ENCODE measurements around the gene ZMYND10. TPM values are rescaled to one million over a fixed set of nuclear protein-coding genes. Genes with fewer than 3 reads are reported as not detected.

Gene ZMYND10
- total and polyA plus RNA-seq, 2 experiments from 2014 or later: 0.61 to 1.5 TPM

GRCh38 chr3:50294089-50294488, 51.4 kb downstream of the ZMYND10 start:
- Histone ChIP-seq H3K79me2 (ENCODE audit: insufficient read depth) (peaks cover 28% of the 10 kb centered on the region), H3K27ac (no peak overlapping the region), H3K4me3 (no peak overlapping the region), H3F3A (ENCODE audit: insufficient read depth) (no peaks in the 10 kb centered on the region), H3K4me2 (ENCODE audit: unreplicated experiment) (no peak overlapping the region), H3K27me3 (replicated peaks; ENCODE audit: insufficient read depth) (no peaks in the 10 kb centered on the region), H3K9ac (no peak overlapping the region), H3K9me3 (ENCODE audit: low read depth) (no peaks in the 10 kb centered on the region), H3K4me1 (ENCODE audit: insufficient read depth) (peaks cover 5% of the 10 kb centered on the region), H3K9me2 (ENCODE audit: insufficient read depth) (no peaks in the 10 kb centered on the region), H4K20me1 (ENCODE audit: insufficient read depth) (no peaks in the 10 kb centered on the region), H3K36me3 (ENCODE audit: low read depth) (no peaks in the 10 kb centered on the region; the same call in 1 of the 2 replicates), H2AFZ (no peak overlapping the region)
- DNase-seq: no peak
- no peak for TF ChIP-seq EZH2phosphoT487 (IDR thresholded peaks at IDR 0.05; ENCODE audit: insufficient read depth, low read depth)
- TF ChIP-seq EZH2 (IDR thresholded peaks at IDR 0.05; ENCODE audit: insufficient read depth, poor library complexity, severe bottlenecking): no peak
- 80 to 90% methylated on average over 4 of the region's 4 CpGs for WGBS, 2 experiments (ENCODE audit: low coverage in 1 of 2, low lambda C conversion rate in 2 of 2, missing lambda C conversion rate in 2 of 2)
- in situ Hi-C loops (cut with MboI): no loop called here

- Histone ChIP-seq H3K27ac (peak overlapping the region; percentile 63), H2AFZ (peak overlapping the region; percentile 82), H3K36me3 (ENCODE audit: low read depth) (no peaks in the 10 kb centered on the region; the same call in 1 of the 2 replicates), H3K4me3 (peak overlapping the region; percentile 63; the same call in 1 of the 2 replicates), H3K4me2 (ENCODE audit: unreplicated experiment) (peak overlapping the region; percentile 83), H3K9me3 (ENCODE audit: low read depth) (no peaks in the 10 kb centered on the region), H3K9me2 (ENCODE audit: insufficient read depth) (no peaks in the 10 kb centered on the region), H3F3A (ENCODE audit: insufficient read depth) (no peaks in the 10 kb centered on the region), H3K79me2 (ENCODE audit: insufficient read depth) (peaks cover 28% of the 10 kb centered on the region), H3K4me1 (ENCODE audit: insufficient read depth) (peaks cover 5% of the 10 kb centered on the region), H3K27me3 (replicated peaks; ENCODE audit: insufficient read depth) (no peaks in the 10 kb centered on the region), H4K20me1 (ENCODE audit: insufficient read depth) (no peaks in the 10 kb centered on the region), H3K9ac (peak overlapping the region; percentile 66)
- no peak for DNase-seq
- in situ Hi-C loops (cut with MboI): no loop called here
- TF ChIP-seq EZH2phosphoT487 (IDR thresholded peaks at IDR 0.05; ENCODE audit: insufficient read depth, low read depth) (no peak), EZH2 (IDR thresholded peaks at IDR 0.05; ENCODE audit: insufficient read depth, poor library complexity, severe bottlenecking) (no peak)
- WGBS, 2 experiments (ENCODE audit: low coverage in 1 of 2, low lambda C conversion rate in 2 of 2, missing lambda C conversion rate in 2 of 2): 44 to 70% methylated on average over 8 to 12 of the region's 12 CpGs
These were observed 52.3 kb downstream of the ZMYND10 start for GRCh38 chr3:50293079-50293801.

- peaks cover 5% of the 10 kb centered on the region; the same call in 1 of the 2 replicates for H3K4me1 ChIP-seq (ENCODE audit: insufficient read depth)
- no peaks in the 10 kb centered on the region for H3K9me2 ChIP-seq (ENCODE audit: insufficient read depth)
- peak within 1 kb of the TSS; percentile 63 for H3K27ac ChIP-seq
- H2AFZ ChIP-seq: peak within 1 kb of the TSS; percentile 82
- peaks cover 28% of the 10 kb centered on the region for H3K79me2 ChIP-seq (ENCODE audit: insufficient read depth)
- H3K4me3 ChIP-seq: peak within 1 kb of the TSS; percentile 78
- in situ Hi-C loops (cut with MboI): no loop called here
- peak within 1 kb of the TSS; percentile 85 for H3K4me2 ChIP-seq (ENCODE audit: unreplicated experiment)
- DNase-seq: peak; percentile 100
- no peaks in the 10 kb centered on the region; the same call in 1 of the 2 replicates for H3K36me3 ChIP-seq (ENCODE audit: low read depth)
- H4K20me1 ChIP-seq (ENCODE audit: insufficient read depth): no peaks in the 10 kb centered on the region
- no peak for TF ChIP-seq EZH2phosphoT487 (IDR thresholded peaks at IDR 0.05; ENCODE audit: insufficient read depth, low read depth)
- TF ChIP-seq EZH2 (IDR thresholded peaks at IDR 0.05; ENCODE audit: insufficient read depth, poor library complexity, severe bottlenecking): no peak
- 2% methylated on average over 57 to 66 of the region's 67 CpGs for WGBS, 2 experiments (ENCODE audit: low coverage in 1 of 2, low lambda C conversion rate in 2 of 2, missing lambda C conversion rate in 2 of 2)
- H3K9ac ChIP-seq: peak within 1 kb of the TSS; percentile 92
- no peaks in the 10 kb centered on the region for H3F3A ChIP-seq (ENCODE audit: insufficient read depth)
- no peaks in the 10 kb centered on the region for H3K9me3 ChIP-seq (ENCODE audit: low read depth)
- no peaks in the 10 kb centered on the region for H3K27me3 ChIP-seq (replicated peaks; ENCODE audit: insufficient read depth)
These were observed 53.1 kb downstream of the ZMYND10 start, which contains the start of gene IFRD2 for GRCh38 chr3:50292159-50293078. Gene IFRD2 (minus strand): TSS chr3:50292429. CDS start chr3:50292274, 155 bp downstream.

Other genes starting within 250 kb of the ZMYND10 start
- gene SEMA3F, start 190.4 kb downstream of the ZMYND10 start, total RNA-seq (2014; rRNA removed; shearing (Covaris generic)): 3.2 and 3.5 TPM in 2 replicates
- gene SEMA3F, start 190.4 kb downstream of the ZMYND10 start, polyA plus RNA-seq (2016; fragmentation: Nextera tagmentation; extraction: Ambion mirVana): 0.25 and 0.54 TPM in 2 replicates
- not detected in 2 replicates for gene GNAT1, start 154.1 kb downstream of the ZMYND10 start, total RNA-seq (2014; rRNA removed; shearing (Covaris generic))
- not detected in 2 replicates for gene GNAT1, start 154.1 kb downstream of the ZMYND10 start, polyA plus RNA-seq (2016; fragmentation: Nextera tagmentation; extraction: Ambion mirVana)
- under 0.01 TPM in 1 of 2 replicates, not detected in the other for gene SLC38A3, start 140.5 kb downstream of the ZMYND10 start, total RNA-seq (2014; rRNA removed; shearing (Covaris generic))
- 0.36 and 0.93 TPM in 2 replicates for gene SLC38A3, start 140.5 kb downstream of the ZMYND10 start, polyA plus RNA-seq (2016; fragmentation: Nextera tagmentation; extraction: Ambion mirVana)
- 393 and 427 TPM in 2 replicates for gene GNAI2, start 109.5 kb downstream of the ZMYND10 start, total RNA-seq (2014; rRNA removed; shearing (Covaris generic))
- gene GNAI2, start 109.5 kb downstream of the ZMYND10 start, polyA plus RNA-seq (2016; fragmentation: Nextera tagmentation; extraction: Ambion mirVana): 424 and 426 TPM in 2 replicates
- gene SEMA3B, start 76.6 kb downstream of the ZMYND10 start, total RNA-seq (2014; rRNA removed; shearing (Covaris generic)): 8.8 and 13.3 TPM in 2 replicates
- gene SEMA3B, start 76.6 kb downstream of the ZMYND10 start, polyA plus RNA-seq (2016; fragmentation: Nextera tagmentation; extraction: Ambion mirVana): 7.6 and 8.4 TPM in 2 replicates
- not detected in 2 replicates for gene LSMEM2, start 66.6 kb downstream of the ZMYND10 start, total RNA-seq (2014; rRNA removed; shearing (Covaris generic))
- gene LSMEM2, start 66.6 kb downstream of the ZMYND10 start, polyA plus RNA-seq (2016; fragmentation: Nextera tagmentation; extraction: Ambion mirVana): not detected in 2 replicates
- 86.6 and 90.2 TPM in 2 replicates for gene IFRD2, start 53.3 kb downstream of the ZMYND10 start, total RNA-seq (2014; rRNA removed; shearing (Covaris generic))
- 85.4 and 90.6 TPM in 2 replicates for gene IFRD2, start 53.3 kb downstream of the ZMYND10 start, polyA plus RNA-seq (2016; fragmentation: Nextera tagmentation; extraction: Ambion mirVana)
- gene HYAL3, start 46.3 kb downstream of the ZMYND10 start, total RNA-seq (2014; rRNA removed; shearing (Covaris generic)): 3.0 and 9.6 TPM in 2 replicates
- gene HYAL3, start 46.3 kb downstream of the ZMYND10 start, polyA plus RNA-seq (2016; fragmentation: Nextera tagmentation; extraction: Ambion mirVana): 5.7 and 7.6 TPM in 2 replicates
- gene NAA80, start 46.3 kb downstream of the ZMYND10 start, total RNA-seq (2014; rRNA removed; shearing (Covaris generic)): 7.8 and 10.2 TPM in 2 replicates
- gene NAA80, start 46.3 kb downstream of the ZMYND10 start, polyA plus RNA-seq (2016; fragmentation: Nextera tagmentation; extraction: Ambion mirVana): 10.8 and 11.1 TPM in 2 replicates
- 0.51 TPM in 1 of 2 replicates, not detected in the other for gene HYAL1, start 42.2 kb downstream of the ZMYND10 start, total RNA-seq (2014; rRNA removed; shearing (Covaris generic))
- gene HYAL1, start 42.2 kb downstream of the ZMYND10 start, polyA plus RNA-seq (2016; fragmentation: Nextera tagmentation; extraction: Ambion mirVana): 0.09 and 0.20 TPM in 2 replicates
- 47.8 and 48.0 TPM in 2 replicates for gene HYAL2, start 23.0 kb downstream of the ZMYND10 start, total RNA-seq (2014; rRNA removed; shearing (Covaris generic))
- gene HYAL2, start 23.0 kb downstream of the ZMYND10 start, polyA plus RNA-seq (2016; fragmentation: Nextera tagmentation; extraction: Ambion mirVana): 33.6 and 35.8 TPM in 2 replicates
- gene TUSC2, start 17.5 kb downstream of the ZMYND10 start, total RNA-seq (2014; rRNA removed; shearing (Covaris generic)): 14.3 and 32.5 TPM in 2 replicates
- 45.7 and 46.5 TPM in 2 replicates for gene TUSC2, start 17.5 kb downstream of the ZMYND10 start, polyA plus RNA-seq (2016; fragmentation: Nextera tagmentation; extraction: Ambion mirVana)
- 57.5 and 68.7 TPM in 2 replicates for gene RASSF1, start 4.9 kb downstream of the ZMYND10 start, total RNA-seq (2014; rRNA removed; shearing (Covaris generic))
- 56.4 and 59.0 TPM in 2 replicates for gene RASSF1, start 4.9 kb downstream of the ZMYND10 start, polyA plus RNA-seq (2016; fragmentation: Nextera tagmentation; extraction: Ambion mirVana)
- 17.9 and 20.2 TPM in 2 replicates for gene NPRL2, start 5.0 kb upstream of the ZMYND10 start, total RNA-seq (2014; rRNA removed; shearing (Covaris generic))
- gene NPRL2, start 5.0 kb upstream of the ZMYND10 start, polyA plus RNA-seq (2016; fragmentation: Nextera tagmentation; extraction: Ambion mirVana): 22.9 and 28.9 TPM in 2 replicates
- 29.0 and 37.7 TPM in 2 replicates for gene CYB561D2, start 5.1 kb upstream of the ZMYND10 start, total RNA-seq (2014; rRNA removed; shearing (Covaris generic))
- gene CYB561D2, start 5.1 kb upstream of the ZMYND10 start, polyA plus RNA-seq (2016; fragmentation: Nextera tagmentation; extraction: Ambion mirVana): 28.3 and 31.5 TPM in 2 replicates
- 68.4 and 95.4 TPM in 2 replicates for gene TMEM115, start 13.8 kb upstream of the ZMYND10 start, total RNA-seq (2014; rRNA removed; shearing (Covaris generic))
- gene TMEM115, start 13.8 kb upstream of the ZMYND10 start, polyA plus RNA-seq (2016; fragmentation: Nextera tagmentation; extraction: Ambion mirVana): 73.1 and 78.1 TPM in 2 replicates
- gene CACNA2D2, start 157.9 kb upstream of the ZMYND10 start, total RNA-seq (2014; rRNA removed; shearing (Covaris generic)): not detected in 2 replicates
- gene CACNA2D2, start 157.9 kb upstream of the ZMYND10 start, polyA plus RNA-seq (2016; fragmentation: Nextera tagmentation; extraction: Ambion mirVana): not detected in 2 replicates
- gene C3orf18, start 222.0 kb upstream of the ZMYND10 start, total RNA-seq (2014; rRNA removed; shearing (Covaris generic)): 17.4 and 36.8 TPM in 2 replicates
- 17.3 and 19.3 TPM in 2 replicates for gene C3orf18, start 222.0 kb upstream of the ZMYND10 start, polyA plus RNA-seq (2016; fragmentation: Nextera tagmentation; extraction: Ambion mirVana)
- gene HEMK1, start 223.8 kb upstream of the ZMYND10 start, total RNA-seq (2014; rRNA removed; shearing (Covaris generic)): 15.8 and 15.9 TPM in 2 replicates
- gene HEMK1, start 223.8 kb upstream of the ZMYND10 start, polyA plus RNA-seq (2016; fragmentation: Nextera tagmentation; extraction: Ambion mirVana): 17.3 and 18.4 TPM in 2 replicates